Stimulated activated CD4-positive, alpha-beta T cell treated with anti-CD3 and anti-CD28 coated beads, TNF-alpha, amount 100 ng/mL, for 48 hours (primary cell): ENCODE data around the gene HSPA1B.
"Not testable (repeated sequence)": the region's sequence is repeated elsewhere in the genome, so short reads cannot be mapped to it uniquely, and the experiment has no call there.

ENCODE experiments used
- DNase-seq, 3 donors: peaks; one replicate each; pipeline ENCODE4 v3.0.0-alpha.2; 2020; ENCODE audit warnings: low read depth in 3 of 3

HSPA1B gene

DNA sequence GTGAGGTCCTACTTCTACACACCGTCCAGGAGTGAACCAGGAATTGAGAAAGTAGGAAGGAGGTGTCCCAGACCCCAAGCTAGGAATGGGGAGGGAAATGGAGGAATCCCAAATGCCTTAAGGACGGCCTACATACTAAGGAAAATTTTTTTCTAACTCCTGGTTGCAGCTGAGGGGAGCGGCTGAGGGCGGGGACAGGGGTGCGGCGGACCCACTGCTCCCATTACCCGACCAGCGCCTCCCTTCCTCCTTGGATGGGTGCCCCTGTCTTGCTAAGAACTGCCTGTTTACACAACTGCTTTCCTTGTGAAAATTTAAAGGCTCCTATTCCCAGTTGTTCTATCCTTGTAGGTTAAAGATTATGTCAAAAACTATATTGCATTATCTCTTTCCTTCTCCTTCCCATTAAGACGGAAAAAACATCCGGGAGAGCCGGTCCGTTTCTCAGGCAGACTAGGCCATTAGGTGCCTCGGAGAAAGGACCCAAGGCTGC, 699 bp upstream of the HSPA1B start:
- DNase-seq, result peak in 1 of 3 donors; percentile 29

GRCh38 chr6:31829633-31830283, 2.2 kb downstream of the HSPA1B start:
- no peak for DNase-seq

DNA sequence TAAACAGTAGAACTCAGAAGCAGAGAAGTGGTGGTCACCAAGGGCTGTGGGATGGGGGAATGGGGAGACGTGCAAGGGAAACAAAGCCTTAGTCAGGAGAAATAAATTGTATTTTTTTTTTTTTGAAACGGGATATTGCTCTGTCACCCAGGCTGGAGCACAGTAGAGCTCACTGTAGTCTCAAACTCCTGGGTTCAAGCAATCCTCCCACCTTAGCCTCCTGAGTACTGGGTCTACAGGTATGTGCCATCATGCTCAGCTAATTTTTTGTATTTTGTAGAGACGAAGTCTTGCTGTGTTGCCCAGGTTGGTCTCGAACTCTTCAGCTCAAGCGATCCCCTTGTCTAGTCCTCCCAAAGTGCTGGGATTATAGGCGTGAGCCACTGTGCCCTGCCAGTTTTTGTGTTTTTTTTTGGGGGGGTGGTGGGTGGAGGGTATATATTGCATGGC, 3.4 kb downstream of the HSPA1B start:
- DNase-seq, result no peak

GRCh38 chr6:31831350-31832215, 4.0 kb downstream of the HSPA1B start:
- no peak for DNase-seq

DNA sequence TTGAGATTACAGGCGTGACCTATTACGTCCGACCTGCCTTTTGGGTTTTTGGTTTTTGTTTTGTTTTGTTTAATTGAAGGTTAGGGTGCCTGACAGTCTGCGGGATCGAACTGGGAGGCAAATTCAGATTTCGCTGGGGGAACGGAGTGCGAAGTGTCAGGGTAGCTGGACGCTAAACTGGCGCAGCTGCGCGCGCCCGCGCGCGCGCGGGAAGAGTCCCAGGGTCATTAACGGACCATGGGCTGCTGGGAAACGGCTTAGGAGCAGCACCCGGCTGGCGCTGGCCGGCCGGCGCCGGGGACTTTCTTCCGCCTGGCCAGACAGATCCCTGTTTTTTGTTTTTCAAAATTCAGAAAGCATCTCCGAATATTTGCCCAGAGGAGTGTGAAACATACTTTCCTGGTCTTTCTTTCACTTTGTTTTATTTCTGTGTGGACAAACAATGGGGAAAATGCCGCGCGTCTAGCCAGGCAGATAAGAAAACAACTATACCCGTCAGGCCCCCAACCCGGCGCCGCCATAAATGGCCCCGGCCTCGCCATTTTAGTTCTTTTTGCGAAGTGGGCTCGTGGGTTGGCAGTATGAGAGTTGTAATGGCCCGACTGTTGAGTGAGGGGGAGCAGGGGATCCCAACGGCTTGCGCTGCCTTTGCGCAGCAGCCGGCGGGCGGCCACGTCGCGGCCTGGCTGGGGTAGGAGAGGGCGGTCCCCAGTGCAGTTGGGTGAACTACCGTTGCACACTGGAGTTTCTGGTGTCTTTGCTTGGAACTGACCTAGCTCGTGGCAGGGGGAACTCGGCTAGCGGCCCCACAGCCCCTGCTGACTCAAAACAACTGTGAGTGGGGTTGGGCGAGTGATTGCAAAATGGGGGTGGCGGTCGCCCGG, 7.1 kb downstream of the HSPA1B start:
- peak; percentile 66 to 71 (median 70) for DNase-seq

DNA sequence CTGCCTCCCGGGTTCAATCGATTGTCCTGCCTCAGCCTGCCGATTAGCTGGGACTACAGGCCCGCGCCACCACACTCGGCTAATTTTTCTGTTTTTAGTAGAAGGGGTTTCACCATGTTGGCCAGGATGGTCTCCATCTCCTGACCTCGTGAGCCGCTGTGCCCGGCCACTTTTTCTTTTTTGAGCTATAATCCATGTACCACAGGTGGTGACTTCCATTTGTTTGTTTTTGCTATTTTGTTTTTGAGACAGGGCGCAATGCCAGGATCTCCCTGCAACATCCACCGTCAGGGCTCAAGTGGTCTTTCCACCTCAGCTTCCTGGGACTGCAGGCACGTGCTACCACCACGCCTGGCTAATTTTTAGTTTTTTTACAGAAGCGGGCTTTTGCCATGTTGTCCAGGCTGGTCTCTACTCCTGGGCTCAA, 8.5 kb downstream of the HSPA1B start:
- no peak for DNase-seq

GRCh38 chr6:31836474-31837368, 9.2 kb downstream of the HSPA1B start:
- no peak for DNase-seq

- no peak for DNase-seq
Observed at GRCh38 chr6:31837369-31838113, 10.0 kb downstream of the HSPA1B start.

DNA sequence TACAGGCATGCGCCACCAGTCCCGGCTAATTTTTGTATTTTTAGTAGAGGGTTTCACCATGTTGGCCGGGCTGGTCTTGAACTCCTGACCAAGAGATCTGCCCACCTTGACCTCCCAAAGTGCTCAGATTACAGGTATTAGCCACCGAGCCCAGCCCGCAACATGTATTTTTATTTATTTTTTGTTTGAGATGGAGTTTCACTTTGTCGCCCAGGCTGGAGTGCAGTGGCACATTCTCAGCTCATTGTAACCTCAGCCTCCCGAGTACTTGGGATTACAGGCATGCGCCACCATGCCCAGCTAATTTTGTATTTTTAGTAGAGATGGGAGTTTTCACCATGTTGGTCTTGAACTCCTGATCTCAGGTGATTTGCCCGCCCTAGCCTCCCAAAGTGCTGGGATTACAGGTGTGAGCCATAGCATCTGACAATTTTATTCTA, 10.6 kb downstream of the HSPA1B start:
- DNase-seq, result not testable (repeated sequence)

- no peak for DNase-seq
Observed at GRCh38 chr6:31838968-31839367, 11.4 kb downstream of the HSPA1B start.

- DNase-seq, result not testable (repeated sequence)
Observed at GRCh38 chr6:31839779-31840126, 12.2 kb downstream of the HSPA1B start.

DNA sequence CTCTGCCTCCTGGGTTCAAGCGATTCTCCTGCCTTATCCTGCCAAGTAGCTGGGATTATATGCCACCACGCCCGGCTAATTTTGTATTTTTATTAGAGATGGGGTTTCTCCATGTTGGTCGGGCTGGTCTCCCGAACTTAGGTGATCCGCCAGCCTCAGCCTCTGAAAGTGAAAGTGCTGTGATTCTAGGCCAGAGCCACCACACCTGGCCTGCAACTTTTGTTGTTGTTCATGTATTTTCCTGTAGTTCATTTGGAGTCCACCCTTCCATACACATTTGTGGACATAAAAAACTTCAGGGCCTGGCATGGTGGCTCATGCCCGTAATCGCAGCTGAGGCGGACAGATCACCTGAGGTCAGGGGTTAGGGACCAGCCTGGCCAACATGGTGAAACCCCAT, 14.5 kb downstream of the HSPA1B start:
- no peak for DNase-seq

GRCh38 chr6:31844507-31844906, 17.0 kb downstream of the HSPA1B start:
- no peak for DNase-seq

DNA sequence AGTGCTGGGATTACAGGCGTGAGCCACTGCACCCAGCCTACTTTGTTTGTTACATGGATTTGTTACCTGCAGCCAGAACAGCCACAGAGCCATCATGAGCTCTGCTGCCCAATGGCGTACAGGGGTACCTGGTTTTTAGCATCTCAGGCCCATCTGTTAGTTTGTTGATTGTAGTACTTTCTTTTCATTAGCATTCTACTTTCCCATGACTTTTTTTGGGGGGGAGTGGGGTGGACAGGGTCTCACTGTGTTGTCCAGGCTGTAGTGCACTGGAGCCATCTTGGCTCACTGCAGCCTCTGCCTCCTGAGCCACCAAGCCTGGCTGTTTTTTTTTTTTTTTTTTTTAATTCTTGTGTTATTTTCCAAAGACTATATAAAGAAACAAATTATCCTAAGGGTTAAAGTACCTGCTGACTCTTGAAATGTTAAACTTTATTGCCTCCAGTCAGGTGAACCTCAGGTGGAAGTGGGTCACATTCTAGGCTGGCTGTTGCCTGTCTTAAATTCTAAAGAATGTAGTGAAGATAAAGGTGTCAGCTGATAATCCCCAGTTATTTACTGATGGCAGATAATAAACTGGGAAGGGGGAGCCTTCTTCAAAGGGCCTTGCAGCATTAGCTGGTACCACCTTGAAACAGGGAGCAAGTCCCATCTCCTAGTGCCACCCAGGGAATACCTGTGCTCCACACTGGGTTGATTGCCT, 19.9 kb downstream of the HSPA1B start:
- DNase-seq, result no peak

DNA sequence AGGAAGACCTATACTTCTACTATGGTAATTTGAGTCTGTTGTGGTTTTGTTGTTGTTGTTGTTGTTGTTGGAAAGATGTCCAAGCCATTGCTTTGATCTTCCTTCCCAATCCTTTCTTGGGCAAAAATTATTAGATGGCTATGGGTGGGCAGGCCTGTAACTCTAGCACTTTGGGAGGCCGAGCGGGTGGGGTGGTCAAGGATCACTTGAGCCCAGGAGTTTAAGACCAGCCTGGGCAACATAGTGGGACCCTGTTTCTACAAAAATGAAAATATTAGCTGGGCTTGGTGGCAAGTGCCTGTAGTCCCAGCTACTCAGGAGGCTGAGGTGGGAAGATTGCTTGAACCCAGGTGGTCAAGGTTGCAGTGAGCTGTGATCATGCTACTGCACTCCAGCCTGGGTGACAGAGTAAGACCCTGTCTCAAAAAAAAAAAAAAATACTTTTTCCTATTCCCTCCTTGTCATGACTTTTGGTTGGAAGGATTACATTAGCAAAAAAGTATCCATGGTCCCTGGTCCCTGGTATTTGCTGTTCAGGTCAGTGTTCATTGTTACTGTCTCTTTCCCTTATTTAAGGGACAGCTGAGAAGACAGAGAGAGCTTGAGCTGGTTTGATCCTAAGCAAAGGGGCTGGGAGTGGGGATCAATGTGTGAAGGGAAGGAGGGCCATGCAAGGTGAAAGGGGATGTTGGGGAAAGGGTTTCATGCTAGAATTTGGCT, 23.4 kb downstream of the HSPA1B start:
- no peak for DNase-seq

DNA sequence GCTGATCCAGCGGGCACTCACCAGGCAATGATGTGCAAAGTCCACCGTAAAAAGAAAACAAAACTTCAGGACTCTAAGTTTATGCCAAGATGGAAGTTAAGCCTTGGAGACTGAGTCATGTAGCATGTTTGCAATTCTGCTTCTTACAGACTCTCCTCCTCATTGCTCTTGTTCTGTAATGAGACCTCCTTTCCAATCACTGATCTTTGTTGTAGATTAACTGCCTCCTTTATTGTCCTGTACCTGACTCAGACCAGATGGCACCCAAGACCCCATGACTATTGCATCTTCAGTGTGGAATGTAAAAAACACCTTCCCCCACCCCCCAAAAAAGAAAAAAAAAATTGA, 23.9 kb downstream of the HSPA1B start:
- DNase-seq, result no peak

GRCh38 chr6:31851980-31852718, 24.6 kb downstream of the HSPA1B start:
- DNase-seq, result not testable (repeated sequence)

DNA sequence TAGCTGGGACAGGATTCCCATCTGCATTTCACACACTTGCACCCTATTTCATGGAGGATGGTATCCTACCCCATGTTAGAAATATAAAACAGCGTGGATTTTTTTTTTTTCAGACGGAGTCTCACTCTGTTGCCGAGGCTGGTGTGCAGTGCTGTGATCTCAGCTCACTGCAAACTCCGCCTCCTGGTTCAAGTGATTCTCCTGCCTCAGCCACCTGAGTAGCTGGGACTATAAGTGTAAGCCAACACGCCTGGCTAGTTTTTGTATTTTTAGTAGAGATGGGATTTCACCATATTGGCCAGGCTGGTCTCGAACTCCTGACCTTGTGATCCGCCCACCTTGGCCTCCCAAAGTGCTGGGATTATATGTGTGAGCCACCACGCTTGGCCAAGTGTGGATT, 30.2 kb downstream of the HSPA1B start:
- DNase-seq, result not testable (repeated sequence)
